OCI-LY7 (cell line): Measurements from ENCODE around the gene OGFR.

Source experiments
- EZH2phosphoT487 ChIP-seq: fragments of 200-600 bp; sonication (generic); IDR thresholded peaks from 2 replicates; pipeline ENCODE4 v1.6.1; 2018; ENCODE audit warnings: low read depth, borderline replicate concordance, mild to moderate bottlenecking, mixed run types, antibody characterized with exemption, low read length, moderate library complexity, mixed read lengths
- TF ChIP-seq, protein P1 (sequence below): fragments of 200-600 bp; sonication (generic); conservative IDR thresholded peaks from 2 replicates; pipeline ENCODE4 v1.5.1; 2014; ENCODE audit warnings: mild to moderate bottlenecking, antibody characterized with exemption, low read length, moderate library complexity, mixed read lengths

DNA sequence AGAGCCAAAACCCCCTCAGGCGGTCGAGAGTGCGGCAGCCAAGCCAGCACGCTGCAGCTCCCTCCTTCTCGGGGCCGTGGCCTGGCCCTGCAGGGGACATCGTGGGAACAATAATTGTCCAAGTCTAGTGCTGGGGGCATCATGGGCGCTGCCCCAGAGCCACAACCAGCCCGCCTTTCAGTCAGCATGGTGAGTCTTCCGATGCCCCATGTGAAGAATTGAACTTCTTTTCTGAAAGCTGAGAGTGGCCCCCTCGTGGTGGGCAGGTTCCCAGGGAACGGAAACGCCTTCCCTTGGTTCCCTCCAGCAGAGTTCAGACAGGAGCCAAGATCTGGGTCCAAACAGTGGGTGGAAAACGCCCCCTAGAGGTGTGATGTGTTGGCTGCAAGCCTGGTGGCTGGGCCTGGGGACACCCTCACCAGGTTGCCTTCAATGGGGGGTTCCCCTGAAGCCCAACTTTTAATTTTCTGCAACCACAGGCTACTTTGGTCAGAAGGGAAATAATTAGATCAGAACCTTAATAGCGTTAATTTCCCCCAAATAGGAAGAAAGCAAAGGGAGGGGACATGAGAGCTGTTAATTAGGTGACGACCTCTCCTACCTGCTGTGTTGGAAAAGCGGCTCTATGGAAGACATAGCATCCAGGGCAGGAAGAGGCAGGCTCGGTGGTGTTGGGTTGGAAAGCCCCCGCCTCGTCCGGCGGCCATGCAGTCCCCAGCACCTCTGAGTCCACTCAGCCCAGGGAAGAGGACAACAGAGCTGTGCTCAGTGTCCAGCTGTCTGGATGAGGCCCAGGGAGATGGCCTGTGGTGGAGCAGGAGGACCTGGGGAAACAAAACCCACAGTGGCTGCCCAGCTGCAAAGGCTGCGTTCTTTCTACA lies 13.1 kb upstream of the OGFR start:
- TF ChIP-seq, protein P1, sequence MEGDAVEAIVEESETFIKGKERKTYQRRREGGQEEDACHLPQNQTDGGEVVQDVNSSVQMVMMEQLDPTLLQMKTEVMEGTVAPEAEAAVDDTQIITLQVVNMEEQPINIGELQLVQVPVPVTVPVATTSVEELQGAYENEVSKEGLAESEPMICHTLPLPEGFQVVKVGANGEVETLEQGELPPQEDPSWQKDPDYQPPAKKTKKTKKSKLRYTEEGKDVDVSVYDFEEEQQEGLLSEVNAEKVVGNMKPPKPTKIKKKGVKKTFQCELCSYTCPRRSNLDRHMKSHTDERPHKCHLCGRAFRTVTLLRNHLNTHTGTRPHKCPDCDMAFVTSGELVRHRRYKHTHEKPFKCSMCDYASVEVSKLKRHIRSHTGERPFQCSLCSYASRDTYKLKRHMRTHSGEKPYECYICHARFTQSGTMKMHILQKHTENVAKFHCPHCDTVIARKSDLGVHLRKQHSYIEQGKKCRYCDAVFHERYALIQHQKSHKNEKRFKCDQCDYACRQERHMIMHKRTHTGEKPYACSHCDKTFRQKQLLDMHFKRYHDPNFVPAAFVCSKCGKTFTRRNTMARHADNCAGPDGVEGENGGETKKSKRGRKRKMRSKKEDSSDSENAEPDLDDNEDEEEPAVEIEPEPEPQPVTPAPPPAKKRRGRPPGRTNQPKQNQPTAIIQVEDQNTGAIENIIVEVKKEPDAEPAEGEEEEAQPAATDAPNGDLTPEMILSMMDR, result peak; percentile 100
- TF ChIP-seq EZH2phosphoT487, result no peak
